GM21390 (cell line): ENCODE measurements around the gene FOSB.

ENCODE experiments used
- ATAC-seq: cut with Tn5 transposase; IDR thresholded peaks from one replicate; pipeline ENCODE4 v1.9.1; 2021; ENCODE audit not compliant: unreplicated experiment

Gene FOSB

GRCh38 chr19:45442408-45442777 is 25.4 kb upstream of the FOSB start:
- ATAC-seq: no peak

GRCh38 chr19:45442778-45443461 is 24.9 kb upstream of the FOSB start:
- no peak for ATAC-seq

DNA sequence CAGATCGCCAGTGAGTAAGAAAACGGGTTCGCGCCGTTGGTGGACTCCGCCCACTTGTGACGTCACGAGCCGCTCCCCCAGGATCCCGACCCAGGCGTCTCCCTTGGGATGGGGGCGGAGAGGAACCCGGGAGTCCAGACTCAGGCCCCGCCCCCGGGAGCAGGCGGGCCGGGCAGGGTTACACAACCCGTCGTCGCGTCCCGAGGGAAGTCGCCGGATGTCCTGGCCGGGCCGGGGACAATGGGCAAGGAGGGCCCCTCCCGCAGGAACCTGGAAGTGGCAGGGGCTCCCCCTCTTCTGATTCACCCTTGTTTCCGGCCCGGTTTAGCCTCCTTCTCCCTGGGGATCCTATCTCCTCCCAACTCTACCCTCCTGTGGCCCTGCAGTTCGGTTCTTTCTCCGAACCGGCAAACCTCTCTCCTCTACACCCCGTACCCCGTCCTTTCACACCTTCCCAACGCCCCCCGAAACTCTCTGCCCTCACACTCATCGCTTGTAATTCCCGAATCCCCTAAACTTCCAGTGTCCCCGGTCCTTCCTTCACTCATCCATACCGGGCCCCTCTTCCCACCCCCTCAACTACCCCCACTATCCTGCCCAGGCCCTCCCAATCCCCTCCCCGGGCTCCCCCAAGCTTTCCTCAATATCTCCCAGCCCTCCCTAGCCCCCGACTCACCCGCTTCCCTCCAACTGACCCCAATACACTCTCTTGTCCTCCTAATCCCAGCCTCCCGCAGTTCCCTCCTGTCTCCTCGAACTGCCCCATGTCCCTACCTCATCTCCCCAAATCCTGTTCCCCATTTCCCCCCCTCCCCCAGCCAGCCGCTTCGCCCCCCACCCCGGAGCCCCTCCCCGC is 24.1 kb upstream of the FOSB start:
- no peak for ATAC-seq

- ATAC-seq: peak; percentile 43
Measured at GRCh38 chr19:45444318-45445041, 23.3 kb upstream of the FOSB start.

- ATAC-seq: no peak
Measured at GRCh38 chr19:45445139-45445538, 22.7 kb upstream of the FOSB start.

- no peak for ATAC-seq
Measured at GRCh38 chr19:45446295-45446694, 21.5 kb upstream of the FOSB start.

DNA sequence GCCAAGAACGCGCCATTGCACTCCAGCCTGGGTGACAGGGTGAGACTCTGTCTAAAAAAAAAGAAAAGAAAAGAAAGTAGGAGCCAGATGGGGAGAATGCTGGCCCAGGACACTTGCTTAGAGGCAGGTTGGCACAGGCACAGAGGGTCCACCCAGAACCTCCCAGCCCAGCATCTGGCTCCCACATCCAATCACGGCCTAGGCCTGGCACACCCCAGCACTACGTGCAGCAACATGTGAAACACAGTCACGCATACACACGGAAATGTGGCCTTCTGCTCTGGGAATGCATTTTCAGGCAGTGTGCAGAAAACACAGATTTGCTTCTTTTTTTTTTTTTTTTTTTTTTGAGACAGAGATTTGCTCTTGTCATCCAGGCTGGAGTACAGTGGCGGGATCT is 20.9 kb upstream of the FOSB start:
- ATAC-seq: no peak

DNA sequence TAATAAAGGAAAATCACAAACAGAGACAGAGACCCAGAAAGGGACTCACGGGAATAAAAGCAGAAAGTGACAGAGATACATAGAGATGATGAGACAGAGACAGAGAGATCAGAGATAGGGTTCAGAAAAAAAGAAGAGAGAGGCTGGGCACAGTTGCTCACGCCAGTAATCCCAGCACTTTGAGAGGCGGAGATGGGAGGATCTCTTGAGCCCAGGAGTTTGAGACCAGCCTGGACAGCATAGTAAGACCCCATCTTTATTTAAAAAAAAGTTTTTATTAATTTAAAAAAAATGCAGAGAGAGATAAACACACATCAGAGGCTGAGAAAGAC is 19.4 kb upstream of the FOSB start:
- ATAC-seq: no peak

GRCh38 chr19:45448887-45449299 is 18.9 kb upstream of the FOSB start:
- no peak for ATAC-seq

DNA sequence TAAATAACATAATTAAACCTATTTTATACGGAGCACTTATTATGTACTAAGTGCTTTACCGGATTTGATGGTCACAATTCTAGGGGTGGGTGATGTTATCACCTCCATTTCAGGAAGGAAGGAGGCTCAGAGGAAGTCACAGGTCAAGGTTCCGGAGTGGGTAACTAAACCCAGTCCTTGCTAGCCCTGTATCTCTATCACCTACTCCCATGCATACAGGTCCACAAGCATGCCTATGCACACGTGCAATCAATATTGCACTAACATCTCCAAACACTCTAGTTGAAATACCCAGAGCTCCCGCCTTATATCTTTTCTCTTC is 17.8 kb upstream of the FOSB start:
- ATAC-seq: no peak

DNA sequence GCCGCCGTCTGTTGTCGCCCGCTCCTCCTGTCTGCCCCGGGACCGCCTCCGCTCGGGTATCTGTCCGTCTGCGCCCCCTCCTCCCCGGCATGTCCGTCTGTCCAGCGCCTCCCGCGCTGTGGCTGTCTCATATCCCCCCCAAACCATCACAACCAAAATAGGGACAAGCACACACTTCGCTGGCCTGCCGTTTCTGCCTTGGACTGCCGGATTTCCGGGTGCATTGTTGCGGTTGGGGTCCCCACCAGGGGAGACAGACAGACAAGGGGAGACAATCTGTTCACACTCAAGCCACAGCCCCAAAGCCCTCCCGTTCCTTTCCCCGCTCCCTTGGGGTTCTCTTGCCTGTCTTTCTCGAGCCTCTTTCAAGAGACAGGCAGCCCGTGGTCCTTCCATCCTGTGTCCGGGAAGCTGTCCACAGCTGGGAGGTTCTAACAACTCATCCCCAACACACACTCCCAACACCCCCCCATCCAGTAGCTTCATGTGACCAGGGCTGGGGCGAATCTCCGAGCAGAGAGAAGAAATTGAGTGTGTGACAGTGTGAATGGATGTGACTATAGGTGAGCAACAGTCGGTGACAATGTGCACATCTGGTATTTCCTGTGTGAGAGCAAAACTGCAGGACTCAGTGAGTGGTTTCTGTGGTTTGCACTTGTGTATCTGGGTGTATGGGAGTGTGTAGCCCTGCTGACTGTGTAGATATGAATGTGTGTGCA is 16.5 kb upstream of the FOSB start:
- ATAC-seq: peak; percentile 11

DNA sequence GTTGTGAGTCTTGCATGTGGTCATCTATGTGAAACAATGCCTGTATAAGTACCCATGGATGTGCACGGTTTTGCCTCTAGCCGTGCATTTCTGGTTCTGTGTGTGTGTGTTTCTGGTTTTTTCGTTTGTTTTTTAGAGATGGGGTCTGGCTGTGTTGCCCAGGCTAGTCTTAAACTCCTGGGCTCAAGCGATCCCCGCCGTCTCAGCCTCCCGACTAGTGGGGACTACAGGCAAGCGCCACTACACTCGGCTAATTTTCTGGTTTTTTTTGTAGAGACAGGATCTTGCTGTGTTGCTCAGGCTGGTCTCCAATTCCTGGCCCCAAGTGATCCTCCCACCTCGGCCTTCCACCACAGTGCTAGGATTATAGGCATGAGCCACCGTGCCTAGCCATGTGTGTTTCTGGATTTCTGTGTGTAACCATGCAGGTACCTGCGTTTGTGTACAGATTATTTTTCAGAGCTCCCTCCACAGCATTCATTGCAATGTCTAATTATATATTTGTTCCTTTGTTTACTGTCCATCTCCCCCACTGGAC is 15.9 kb upstream of the FOSB start:
- ATAC-seq: no peak

DNA sequence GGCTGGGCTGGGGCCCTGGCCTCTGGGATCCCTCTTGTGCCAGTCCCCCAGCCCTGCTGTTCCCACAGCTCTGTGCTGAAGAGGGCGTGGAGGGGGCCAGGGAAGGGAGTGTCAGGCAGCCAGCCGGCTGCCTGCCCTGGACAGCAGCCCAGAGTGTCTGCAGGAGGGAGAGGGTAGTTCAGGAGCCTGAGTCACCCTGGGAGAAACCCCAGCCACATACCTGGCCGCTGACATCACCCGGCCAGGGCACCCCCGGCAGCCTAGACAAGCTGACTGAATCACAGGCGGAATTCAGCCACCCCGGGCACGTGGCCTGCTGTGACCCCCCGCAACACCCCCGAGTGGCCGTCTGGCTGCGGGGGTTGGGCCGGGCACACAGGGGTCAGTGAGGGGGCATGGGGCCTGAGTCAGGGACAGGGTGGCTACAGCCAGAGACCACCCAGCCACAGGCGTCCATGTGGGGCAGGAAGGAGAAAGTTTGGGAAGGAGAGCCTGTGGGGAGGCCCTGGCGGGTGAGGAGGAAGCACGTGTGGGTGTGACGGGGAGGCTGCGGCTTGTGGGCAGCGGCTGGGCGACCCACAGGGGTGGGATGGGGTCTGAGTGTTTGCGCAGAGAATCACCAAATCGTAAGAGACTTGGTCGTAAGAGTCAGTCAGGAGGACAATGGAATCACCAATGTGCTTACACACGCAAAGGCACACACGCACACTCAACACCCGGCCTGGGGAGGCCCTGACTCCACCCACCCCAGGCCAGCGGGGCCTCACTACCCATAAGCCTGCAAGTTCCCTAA is 11.9 kb upstream of the FOSB start:
- ATAC-seq: no peak

- no peak for ATAC-seq
Measured at GRCh38 chr19:45456500-45456815, 11.3 kb upstream of the FOSB start.

- ATAC-seq: no peak
Measured at GRCh38 chr19:45457776-45458175, 10.0 kb upstream of the FOSB start.

GRCh38 chr19:45460807-45461347 is 6.9 kb upstream of the FOSB start:
- ATAC-seq: no peak

DNA sequence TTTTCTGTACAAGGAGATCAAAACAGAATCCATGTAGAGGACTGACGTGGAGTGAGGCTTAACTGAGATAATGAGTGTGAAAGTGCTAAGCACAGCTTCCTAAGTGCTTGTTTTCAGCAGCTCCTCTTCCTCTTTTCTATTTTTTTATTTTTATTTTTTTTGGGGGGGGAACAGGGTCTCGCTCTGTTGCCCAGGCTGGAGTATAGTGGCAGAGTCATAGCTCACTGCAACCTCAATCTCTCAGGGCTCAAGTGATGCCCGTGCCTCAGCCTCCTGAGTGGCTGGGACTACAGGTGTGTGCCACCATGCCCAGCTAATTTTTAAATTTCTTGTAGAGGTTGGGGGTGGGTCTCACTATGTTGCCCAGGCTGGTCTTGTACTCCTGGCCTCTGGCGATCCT is 5.6 kb upstream of the FOSB start:
- no peak for ATAC-seq

GRCh38 chr19:45463241-45463640 is 4.6 kb upstream of the FOSB start:
- no peak for ATAC-seq

GRCh38 chr19:45464274-45464673 is 3.5 kb upstream of the FOSB start:
- ATAC-seq: no peak

GRCh38 chr19:45464852-45465441 is 2.8 kb upstream of the FOSB start:
- ATAC-seq: no peak
